ENCODE results near the gene BHLHE41.

DNA sequence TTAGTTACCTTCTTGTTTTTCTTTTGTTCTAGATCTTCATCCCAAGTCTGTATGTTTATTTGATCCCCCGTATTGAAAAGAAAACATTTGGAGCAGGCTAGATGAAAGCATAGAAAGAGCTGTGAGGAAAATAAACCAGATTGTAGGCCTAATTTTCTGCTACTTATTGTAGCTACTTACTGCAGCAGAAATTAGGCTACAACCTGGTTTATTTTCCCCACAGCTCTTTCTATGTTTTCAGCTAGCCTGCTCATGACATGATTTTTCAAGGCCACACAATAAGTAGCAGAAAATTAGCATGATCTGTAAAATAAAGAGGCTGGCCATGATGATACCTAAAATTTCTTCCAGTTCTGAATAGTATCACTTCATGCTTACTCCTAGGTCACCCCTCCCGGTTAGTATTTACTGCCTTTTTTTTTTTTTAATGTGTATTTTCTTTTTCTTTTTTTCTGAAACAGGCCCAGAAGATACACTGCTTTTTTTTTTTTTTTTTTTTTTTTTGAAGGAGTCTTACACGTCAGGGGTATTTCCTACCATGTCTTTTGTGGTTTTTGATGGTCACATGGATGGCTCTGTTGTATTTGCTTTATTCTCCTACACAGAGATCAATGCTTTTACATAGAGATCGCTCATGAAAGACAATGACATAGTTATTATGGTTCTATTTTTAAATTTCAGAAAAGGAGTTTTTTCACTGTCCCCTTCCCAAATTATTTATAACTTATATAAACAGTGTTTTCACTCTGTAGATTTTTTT is 32.3 kb downstream of the BHLHE41 start:
- no peak for TF ChIP-seq POLR2AphosphoS5 (IDR thresholded peaks at IDR 0.05; ENCODE audit: borderline replicate concordance, low read depth, low read length)
- TF ChIP-seq EZH2 (IDR thresholded peaks at IDR 0.05): no peak
- TF ChIP-seq FOXP2 (optimal IDR thresholded peaks at IDR 0.05; ENCODE audit: control extremely low read depth, extremely low read length, insufficient read depth): no peak
